GM12865 (cell line): ENCODE data around the gene LPP.

Experiments used
- DNase-seq: peaks from one replicate; pipeline ENCODE4 v3.0.0; 2010; ENCODE audit warnings: low read depth
- H3K4me3 ChIP-seq: 2 replicates; pipeline ENCODE4 v1.5.1; 2011; ENCODE audit warnings: mild to moderate bottlenecking, low read depth, low read length, control low read depth
- CTCF ChIP-seq: IDR thresholded peaks from 2 replicates; pipeline ENCODE4 v1.5.1; 2011; ENCODE audit warnings: low read length, control low read depth, low read depth, inconsistent platforms; ENCODE audit not compliant: insufficient read depth; ENCODE audit errors: missing control alignments

Gene LPP

GRCh38 chr3:188925376-188925775 lies 771.4 kb downstream of the LPP start:
- TF ChIP-seq CTCF, result no peak
- DNase-seq, result no peak
- no peak overlapping the region for H3K4me3 ChIP-seq

- H3K4me3 ChIP-seq, result no peak overlapping the region
- no peak for DNase-seq
- no peak for TF ChIP-seq CTCF
Measured at GRCh38 chr3:188926111-188926510, 772.2 kb downstream of the LPP start.

- no peak for TF ChIP-seq CTCF
- no peak overlapping the region for H3K4me3 ChIP-seq
- DNase-seq, result no peak
Measured at GRCh38 chr3:188926741-188927511, 773.0 kb downstream of the LPP start.

- no peak overlapping the region for H3K4me3 ChIP-seq
- no peak for TF ChIP-seq CTCF
- DNase-seq, result no peak
Measured at GRCh38 chr3:188927971-188928370, 774.0 kb downstream of the LPP start.

GRCh38 chr3:188929137-188929536 lies 775.2 kb downstream of the LPP start:
- DNase-seq, result no peak
- H3K4me3 ChIP-seq, result no peak overlapping the region
- TF ChIP-seq CTCF, result no peak

GRCh38 chr3:188931036-188931435 lies 777.1 kb downstream of the LPP start:
- H3K4me3 ChIP-seq, result no peak overlapping the region
- DNase-seq, result no peak
- TF ChIP-seq CTCF, result no peak

GRCh38 chr3:188931531-188931930 lies 777.6 kb downstream of the LPP start:
- no peak overlapping the region for H3K4me3 ChIP-seq
- no peak for TF ChIP-seq CTCF
- no peak for DNase-seq
